ENCODE data around the gene PTPN23.
"Not testable (repeated sequence)": the region's sequence is repeated elsewhere in the genome, so short reads cannot be mapped to it uniquely, and the experiment has no call there.

PTPN23 gene

GRCh38 chr3:47440131-47440530 lies 59.3 kb downstream of the PTPN23 start:
- no peak for DNase-seq (ENCODE audit: low read depth in 3 of 3, low spot score in 1 of 3)

GRCh38 chr3:47441796-47442551 lies 61.2 kb downstream of the PTPN23 start:
- DNase-seq (ENCODE audit: low read depth in 3 of 3, low spot score in 1 of 3) = no peak

GRCh38 chr3:47443611-47443995 lies 62.8 kb downstream of the PTPN23 start:
- DNase-seq (ENCODE audit: low read depth in 3 of 3, low spot score in 1 of 3) = no peak

- no peak for DNase-seq (ENCODE audit: low read depth in 3 of 3, low spot score in 1 of 3)
Measured at GRCh38 chr3:47444103-47444502, 63.3 kb downstream of the PTPN23 start.

GRCh38 chr3:47452453-47453215 lies 71.8 kb downstream of the PTPN23 start:
- DNase-seq (ENCODE audit: low read depth in 3 of 3, low spot score in 1 of 3) = no peak

- no peak for DNase-seq (ENCODE audit: low read depth in 3 of 3, low spot score in 1 of 3)
Measured at GRCh38 chr3:47455806-47456452, 75.1 kb downstream of the PTPN23 start.

- DNase-seq (ENCODE audit: low read depth in 3 of 3, low spot score in 1 of 3) = no peak
Measured at GRCh38 chr3:47456984-47457383, 76.2 kb downstream of the PTPN23 start.

GRCh38 chr3:47459534-47460085 lies 78.8 kb downstream of the PTPN23 start:
- DNase-seq (ENCODE audit: low read depth in 3 of 3, low spot score in 1 of 3) = not testable (repeated sequence)
